HL-60 (cell line): ENCODE results near the gene CNIH2.

Source experiments
- DNase-seq, 2 experiments: peaks; one replicate each; pipeline ENCODE4 v3.0.0-alpha.2; 2010 to 2020; ENCODE audit warnings: low read depth in 1 of 2, low spot score in 1 of 2
- H3K27ac ChIP-seq: fragments of 250-450 bp; sonication (Bioruptor Pico); replicated peaks from 2 replicates; pipeline ENCODE4 v1.5.1; 2020; ENCODE audit warnings: mild to moderate bottlenecking, moderate library complexity
- H3K27me3 ChIP-seq: fragments of 250-450 bp; sonication (Bioruptor Pico); 2 replicates; pipeline ENCODE4 v1.5.1; 2021; ENCODE audit warnings: mild to moderate bottlenecking, moderate library complexity; ENCODE audit not compliant: insufficient read depth, poor library complexity, severe bottlenecking
- H3K4me3 ChIP-seq: replicated peaks from 2 replicates; pipeline ENCODE4 v1.5.1; 2011; ENCODE audit warnings: mild to moderate bottlenecking, control low read depth, low read length; ENCODE audit not compliant: insufficient read depth
- CTCF ChIP-seq: IDR thresholded peaks from one replicate; pipeline ENCODE4 v1.5.1; 2011; ENCODE audit warnings: low read length, control low read depth, inconsistent platforms; ENCODE audit not compliant: insufficient read depth
- GABPA ChIP-seq: IDR thresholded peaks from 2 replicates; pipeline ENCODE4 v1.6.1; 2012; ENCODE audit warnings: low read depth
- POLR2AphosphoS5 ChIP-seq: IDR thresholded peaks from 2 replicates; pipeline ENCODE4 v1.6.1; 2012; ENCODE audit warnings: low read depth
- REST ChIP-seq: IDR thresholded peaks from 2 replicates; pipeline ENCODE4 v1.6.1; 2012; ENCODE audit warnings: low read depth; ENCODE audit not compliant: insufficient replicate concordance
- SPI1 ChIP-seq: IDR thresholded peaks from 2 replicates; pipeline ENCODE4 v1.6.1; 2012; ENCODE audit warnings: low read depth, mild to moderate bottlenecking, borderline replicate concordance

CNIH2 gene

GRCh38 chr11:66233301-66233700, 44.7 kb upstream of the CNIH2 start:
- Histone ChIP-seq H3K27me3 (no peaks in the 10 kb centered on the region), H3K4me3 (no peak overlapping the region), H3K27ac (no peak overlapping the region)
- TF ChIP-seq CTCF (no peak), POLR2AphosphoS5 (no peak), SPI1 (no peak), REST (no peak)
- DNase-seq: no peak

- no peaks in the 10 kb centered on the region for H3K27me3 ChIP-seq
- TF ChIP-seq GABPA: no peak
- no peak for TF ChIP-seq SPI1
- no peak for TF ChIP-seq POLR2AphosphoS5
- TF ChIP-seq REST: no peak
- TF ChIP-seq CTCF: no peak
- H3K4me3 ChIP-seq: no peak overlapping the region
- no peak overlapping the region for H3K27ac ChIP-seq
- no peak for DNase-seq
Observed at GRCh38 chr11:66235141-66235540, 42.8 kb upstream of the CNIH2 start.

DNA sequence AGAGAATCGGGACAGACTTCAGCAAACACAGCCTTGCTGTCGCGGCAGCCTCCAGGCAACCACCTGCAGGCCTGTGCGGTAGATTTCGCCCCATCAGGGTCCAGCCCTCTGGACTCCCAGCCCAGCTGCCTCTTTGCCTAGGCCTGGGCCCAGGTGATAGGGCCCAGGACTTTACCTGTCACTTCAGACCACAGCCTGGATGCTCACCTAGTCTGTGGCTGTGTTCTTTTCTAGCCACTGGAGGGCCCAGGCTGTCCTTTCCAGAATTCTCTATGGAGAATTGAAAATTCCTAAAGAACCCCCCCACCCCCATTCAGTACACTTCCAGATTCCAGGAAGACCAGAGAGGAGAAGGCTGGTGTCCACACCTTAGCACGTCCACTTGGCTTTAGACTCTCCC, 40.1 kb upstream of the CNIH2 start:
- Histone ChIP-seq H3K27me3 (no peaks in the 10 kb centered on the region), H3K27ac (no peak overlapping the region), H3K4me3 (no peak overlapping the region)
- no peak for TF ChIP-seq SPI1
- TF ChIP-seq REST: no peak
- no peak for TF ChIP-seq POLR2AphosphoS5
- no peak for TF ChIP-seq CTCF
- TF ChIP-seq GABPA: no peak
- no peak for DNase-seq
